Neural crest cell (in vitro differentiated cells): ENCODE results near the gene A2M. TPM values are rescaled to one million over a fixed set of nuclear protein-coding genes. Genes with fewer than 3 reads are reported as not detected.

Source experiments
- DNase-seq: peaks from one replicate; pipeline ENCODE4 v3.0.0; 2021; ENCODE audit warnings: low read depth, mixed read lengths, low spot score
- H3K27ac Mint-ChIP-seq: one replicate; pipeline ENCODE4 v1.8.0; 2021; ENCODE audit warnings: mild to moderate bottlenecking, mixed read lengths; ENCODE audit not compliant: unreplicated experiment
- H3K27me3 Mint-ChIP-seq: 2 replicates; pipeline ENCODE4 v1.8.0; 2021; ENCODE audit warnings: low read depth, mild to moderate bottlenecking, mixed read lengths
- H3K36me3 Mint-ChIP-seq: 2 replicates; pipeline ENCODE4 v1.8.0; 2021; ENCODE audit warnings: low read depth, mild to moderate bottlenecking, mixed read lengths
- H3K4me1 Mint-ChIP-seq: 2 replicates; pipeline ENCODE4 v1.8.0; 2021; ENCODE audit warnings: mixed read lengths
- H3K4me3 Mint-ChIP-seq: one replicate; pipeline ENCODE4 v1.8.0; 2021; ENCODE audit warnings: mild to moderate bottlenecking, mixed read lengths
- H3K9me3 Mint-ChIP-seq: 2 replicates; pipeline ENCODE4 v1.8.0; 2021; ENCODE audit warnings: mixed read lengths
- CTCF ChIP-seq: fragments of 200-600 bp; sonication (generic); conservative IDR thresholded peaks from 2 replicates; pipeline ENCODE4 v1.5.0; 2021; ENCODE audit warnings: antibody characterized with exemption, mild to moderate bottlenecking
- total RNA-seq: library from RNA; stranded (reverse); gene quantifications from 2 replicates; pipeline ENCODE4 v1.2.1, GENCODE V29; 2021

A2M gene
- total RNA-seq, 1 donor from 2014 or later = 66.4 TPM

GRCh38 chr12:9073076-9073475 is 42.6 kb downstream of the A2M start:
- no peak for TF ChIP-seq CTCF
- Mint-ChIP-seq H3K4me1 (no peaks in the 10 kb centered on the region), H3K27ac (no peak overlapping the region), H3K9me3 (no peaks in the 10 kb centered on the region), H3K4me3 (no peak overlapping the region), H3K36me3 (peaks cover 7% of the 10 kb centered on the region), H3K27me3 (no peaks in the 10 kb centered on the region)
- no peak for DNase-seq

- DNase-seq = no peak
- no peaks in the 10 kb centered on the region for H3K27me3 Mint-ChIP-seq
- no peaks in the 10 kb centered on the region for H3K9me3 Mint-ChIP-seq
- H3K36me3 Mint-ChIP-seq = peaks cover 7% of the 10 kb centered on the region
- no peak overlapping the region for H3K4me3 Mint-ChIP-seq
- no peak overlapping the region for H3K27ac Mint-ChIP-seq
- TF ChIP-seq CTCF = no peak
- no peaks in the 10 kb centered on the region for H3K4me1 Mint-ChIP-seq
These were observed 43.2 kb downstream of the A2M start for GRCh38 chr12:9072481-9073038.

- Mint-ChIP-seq H3K4me1 (no peaks in the 10 kb centered on the region), H3K27ac (no peak overlapping the region), H3K27me3 (no peaks in the 10 kb centered on the region), H3K4me3 (no peak overlapping the region), H3K9me3 (no peaks in the 10 kb centered on the region), H3K36me3 (peaks cover 5% of the 10 kb centered on the region)
- no peak for TF ChIP-seq CTCF
- DNase-seq = no peak
These were observed 43.8 kb downstream of the A2M start for GRCh38 chr12:9071969-9072368.

GRCh38 chr12:9071518-9071917 is 44.2 kb downstream of the A2M start:
- no peak overlapping the region for H3K4me3 Mint-ChIP-seq
- H3K9me3 Mint-ChIP-seq = no peaks in the 10 kb centered on the region
- no peak overlapping the region for H3K27ac Mint-ChIP-seq

GRCh38 chr12:9070351-9070750 is 45.4 kb downstream of the A2M start:
- no peak for DNase-seq
- Mint-ChIP-seq H3K4me3 (no peak overlapping the region), H3K36me3 (peaks cover 5% of the 10 kb centered on the region), H3K27ac (no peak overlapping the region), H3K4me1 (no peaks in the 10 kb centered on the region), H3K27me3 (no peaks in the 10 kb centered on the region), H3K9me3 (no peaks in the 10 kb centered on the region)
- TF ChIP-seq CTCF = no peak

More at GRCh38 chr12:9071518-9071917, 44.2 kb downstream of the A2M start:
- no peak for TF ChIP-seq CTCF
- no peak for DNase-seq
- Mint-ChIP-seq H3K27me3 (no peaks in the 10 kb centered on the region), H3K36me3 (peaks cover 5% of the 10 kb centered on the region), H3K4me1 (no peaks in the 10 kb centered on the region)
